ENCODE data around the gene IGLON5. TPM values are rescaled to one million over a fixed set of nuclear protein-coding genes. Genes with fewer than 3 reads are reported as not detected.
A peak's percentile ranks its signal among the peaks of the same experiment; 100 is the strongest.

IGLON5 gene
- total and polyA plus RNA-seq, 8 donors, result 1.0 to 4.1 (median 2.3) TPM; not detected in 2

- peak; percentile 67 to 95 (median 80) for DNase-seq
- TF ChIP-seq CTCF (IDR thresholded peaks at IDR 0.05), result peak; percentile 80 to 88
- H3K27me3 ChIP-seq, result peaks cover 0 to 14% of the 10 kb centered on the region in 2 donors
- H3K4me3 ChIP-seq, result peak overlapping the region; percentile 62 to 75
- no peaks in the 10 kb centered on the region for H3K9me3 ChIP-seq
- peak; percentile 82 for ATAC-seq
- H3K27ac ChIP-seq, result peak overlapping the region; percentile 69 to 78
- H3K4me1 ChIP-seq, result peaks cover 2 to 20% of the 10 kb centered on the region in 2 donors
- no peaks in the 10 kb centered on the region for H3K36me3 ChIP-seq
- intact Hi-C loops (cut with DNase I), result no loop called here
Measured at GRCh38 chr19:51338563-51339312, 27.3 kb downstream of the IGLON5 start.

- no peaks in the 10 kb centered on the region for H3K9me3 ChIP-seq
- intact Hi-C loops (cut with DNase I), result no loop called here
- peak overlapping the region; percentile 62 to 75 for H3K4me3 ChIP-seq
- no peak for TF ChIP-seq CTCF (IDR thresholded peaks at IDR 0.05)
- no peak for DNase-seq
- H3K36me3 ChIP-seq, result no peaks in the 10 kb centered on the region
- peaks cover 2 to 20% of the 10 kb centered on the region in 2 donors for H3K4me1 ChIP-seq
- peaks cover 0 to 14% of the 10 kb centered on the region in 2 donors for H3K27me3 ChIP-seq
- peak overlapping the region; percentile 69 to 78 for H3K27ac ChIP-seq
- ATAC-seq, result no peak
Measured at GRCh38 chr19:51339313-51339686, 27.9 kb downstream of the IGLON5 start.

- intact Hi-C loops (cut with DNase I), result no loop called here
- peak overlapping the region; percentile 62 to 75 for H3K4me3 ChIP-seq
- peak overlapping the region; percentile 69 to 78 for H3K27ac ChIP-seq
- peak; percentile 96 for ATAC-seq
- H3K9me3 ChIP-seq, result no peaks in the 10 kb centered on the region
- H3K27me3 ChIP-seq, result peaks cover 0 to 14% of the 10 kb centered on the region in 2 donors
- DNase-seq, result peak; percentile 66 to 100 (median 96)
- TF ChIP-seq CTCF (IDR thresholded peaks at IDR 0.05), result no peak
- peaks cover 2 to 20% of the 10 kb centered on the region in 2 donors for H3K4me1 ChIP-seq
- H3K36me3 ChIP-seq, result peaks cover 0 to 6% of the 10 kb centered on the region in 2 donors
Measured at GRCh38 chr19:51339687-51340656, 28.5 kb downstream of the IGLON5 start.

- H3K27me3 ChIP-seq, result peaks cover 0 to 14% of the 10 kb centered on the region in 2 donors
- no peak for TF ChIP-seq CTCF (IDR thresholded peaks at IDR 0.05)
- ATAC-seq (no peak), DNase-seq (no peak)
- H3K4me1 ChIP-seq, result peaks cover 2 to 20% of the 10 kb centered on the region in 2 donors
- H3K27ac ChIP-seq, result no peak overlapping the region
- H3K4me3 ChIP-seq, result no peak overlapping the region
- intact Hi-C loops (cut with DNase I), result no loop called here
- H3K36me3 ChIP-seq, result peaks cover 0 to 13% of the 10 kb centered on the region in 2 donors
- H3K9me3 ChIP-seq, result no peaks in the 10 kb centered on the region
Measured at GRCh38 chr19:51341066-51341465, 29.6 kb downstream of the IGLON5 start.

All from left lung (tissue), 10 donors.